ENCODE results near the gene EFEMP2.
"Not testable (repeated sequence)": the region's sequence is repeated elsewhere in the genome, so short reads cannot be mapped to it uniquely, and the experiment has no call there.

EFEMP2 gene

GRCh38 chr11:65855927-65856363 is 16.7 kb downstream of the EFEMP2 start:
- Histone ChIP-seq H3K36me3 (ENCODE audit: insufficient read depth, low read length) (peaks cover 45% of the 10 kb centered on the region), H3K4me1 (ENCODE audit: insufficient read depth, low read length) (peaks cover 19% of the 10 kb centered on the region), H2AFZ (ENCODE audit: low read depth, low read length) (no peak overlapping the region), H3K9me3 (ENCODE audit: low read length) (peaks cover 7% of the 10 kb centered on the region), H3K27me3 (ENCODE audit: insufficient read depth, low read length) (no peaks in the 10 kb centered on the region), H3K4me3 (ENCODE audit: low read length) (peak overlapping the region; percentile 97)

- peaks cover 7% of the 10 kb centered on the region for H3K9me3 ChIP-seq (ENCODE audit: low read length)
- no peak overlapping the region for H3K4me3 ChIP-seq (ENCODE audit: low read length)
- peaks cover 45% of the 10 kb centered on the region for H3K36me3 ChIP-seq (ENCODE audit: insufficient read depth, low read length)
- no peaks in the 10 kb centered on the region for H3K27me3 ChIP-seq (ENCODE audit: insufficient read depth, low read length)
- no peak overlapping the region for H2AFZ ChIP-seq (ENCODE audit: low read depth, low read length)
- peaks cover 17% of the 10 kb centered on the region for H3K4me1 ChIP-seq (ENCODE audit: insufficient read depth, low read length)
These were observed 17.5 kb downstream of the EFEMP2 start for GRCh38 chr11:65854852-65855837.

- H3K27me3 ChIP-seq (ENCODE audit: insufficient read depth, low read length): no peaks in the 10 kb centered on the region
- H3K4me3 ChIP-seq (ENCODE audit: low read length): no peak overlapping the region
- H3K36me3 ChIP-seq (ENCODE audit: insufficient read depth, low read length): peaks cover 45% of the 10 kb centered on the region
- H3K4me1 ChIP-seq (ENCODE audit: insufficient read depth, low read length): peaks cover 17% of the 10 kb centered on the region
- H2AFZ ChIP-seq (ENCODE audit: low read depth, low read length): no peak overlapping the region
- peaks cover 7% of the 10 kb centered on the region for H3K9me3 ChIP-seq (ENCODE audit: low read length)
These were observed 18.4 kb downstream of the EFEMP2 start for GRCh38 chr11:65854161-65854592.

GRCh38 chr11:65853246-65853979 is 19.2 kb downstream of the EFEMP2 start:
- Histone ChIP-seq H3K9me3 (ENCODE audit: low read length) (peaks cover 7% of the 10 kb centered on the region), H2AFZ (ENCODE audit: low read depth, low read length) (no peak overlapping the region), H3K36me3 (ENCODE audit: insufficient read depth, low read length) (peaks cover 45% of the 10 kb centered on the region), H3K27me3 (ENCODE audit: insufficient read depth, low read length) (no peaks in the 10 kb centered on the region), H3K4me3 (ENCODE audit: low read length) (no peak overlapping the region), H3K4me1 (ENCODE audit: insufficient read depth, low read length) (peaks cover 11% of the 10 kb centered on the region)

GRCh38 chr11:65852508-65853245 is 19.9 kb downstream of the EFEMP2 start:
- H3K27me3 ChIP-seq (ENCODE audit: insufficient read depth, low read length): no peaks in the 10 kb centered on the region
- peaks cover 45% of the 10 kb centered on the region for H3K36me3 ChIP-seq (ENCODE audit: insufficient read depth, low read length)
- H2AFZ ChIP-seq (ENCODE audit: low read depth, low read length): no peak overlapping the region
- no peak overlapping the region for H3K4me3 ChIP-seq (ENCODE audit: low read length)
- H3K9me3 ChIP-seq (ENCODE audit: low read length): peaks cover 7% of the 10 kb centered on the region
- peaks cover 11% of the 10 kb centered on the region for H3K4me1 ChIP-seq (ENCODE audit: insufficient read depth, low read length)

GRCh38 chr11:65851811-65852507 is 20.6 kb downstream of the EFEMP2 start:
- Histone ChIP-seq H2AFZ (ENCODE audit: low read depth, low read length) (no peak overlapping the region), H3K27me3 (ENCODE audit: insufficient read depth, low read length) (no peaks in the 10 kb centered on the region), H3K9me3 (ENCODE audit: low read length) (peaks cover 7% of the 10 kb centered on the region), H3K4me1 (ENCODE audit: insufficient read depth, low read length) (peaks cover 11% of the 10 kb centered on the region), H3K36me3 (ENCODE audit: insufficient read depth, low read length) (peaks cover 45% of the 10 kb centered on the region), H3K4me3 (ENCODE audit: low read length) (no peak overlapping the region)

GRCh38 chr11:65851083-65851579 is 21.5 kb downstream of the EFEMP2 start:
- H3K9me3 ChIP-seq (ENCODE audit: low read length): peaks cover 7% of the 10 kb centered on the region
- H2AFZ ChIP-seq (ENCODE audit: low read depth, low read length): no peak overlapping the region
- peaks cover 4% of the 10 kb centered on the region for H3K4me1 ChIP-seq (ENCODE audit: insufficient read depth, low read length)
- H3K27me3 ChIP-seq (ENCODE audit: insufficient read depth, low read length): no peaks in the 10 kb centered on the region
- H3K4me3 ChIP-seq (ENCODE audit: low read length): no peak overlapping the region
- peaks cover 40% of the 10 kb centered on the region for H3K36me3 ChIP-seq (ENCODE audit: insufficient read depth, low read length)

GRCh38 chr11:65850217-65851082 is 22.1 kb downstream of the EFEMP2 start:
- Histone ChIP-seq H2AFZ (ENCODE audit: low read depth, low read length) (no peak overlapping the region), H3K4me3 (ENCODE audit: low read length) (no peak overlapping the region), H3K9me3 (ENCODE audit: low read length) (peaks cover 7% of the 10 kb centered on the region), H3K4me1 (ENCODE audit: insufficient read depth, low read length) (no peaks in the 10 kb centered on the region), H3K27me3 (ENCODE audit: insufficient read depth, low read length) (no peaks in the 10 kb centered on the region), H3K36me3 (ENCODE audit: insufficient read depth, low read length) (peaks cover 33% of the 10 kb centered on the region)

- H3K27me3 ChIP-seq (ENCODE audit: insufficient read depth, low read length): no peaks in the 10 kb centered on the region
- peaks cover 27% of the 10 kb centered on the region for H3K36me3 ChIP-seq (ENCODE audit: insufficient read depth, low read length)
- H3K4me1 ChIP-seq (ENCODE audit: insufficient read depth, low read length): no peaks in the 10 kb centered on the region
- H2AFZ ChIP-seq (ENCODE audit: low read depth, low read length): no peak overlapping the region
- no peak overlapping the region for H3K4me3 ChIP-seq (ENCODE audit: low read length)
- H3K9me3 ChIP-seq (ENCODE audit: low read length): peaks cover 7% of the 10 kb centered on the region
These were observed 22.8 kb downstream of the EFEMP2 start for GRCh38 chr11:65849771-65850216.

- Histone ChIP-seq H2AFZ (ENCODE audit: low read depth, low read length) (no peak overlapping the region), H3K4me1 (ENCODE audit: insufficient read depth, low read length) (no peaks in the 10 kb centered on the region), H3K9me3 (ENCODE audit: low read length) (peaks cover 7% of the 10 kb centered on the region), H3K4me3 (ENCODE audit: low read length) (no peak overlapping the region), H3K36me3 (ENCODE audit: insufficient read depth, low read length) (peaks cover 22% of the 10 kb centered on the region), H3K27me3 (ENCODE audit: insufficient read depth, low read length) (no peaks in the 10 kb centered on the region)
These were observed 23.2 kb downstream of the EFEMP2 start for GRCh38 chr11:65849366-65849765.

GRCh38 chr11:65848693-65849092 is 23.9 kb downstream of the EFEMP2 start:
- not testable (repeated sequence) for H3K4me1 ChIP-seq (ENCODE audit: insufficient read depth, low read length); H2AFZ ChIP-seq (ENCODE audit: low read depth, low read length); H3K9me3 ChIP-seq (ENCODE audit: low read length); H3K27me3 ChIP-seq (ENCODE audit: insufficient read depth, low read length); H3K4me3 ChIP-seq (ENCODE audit: low read length)
- H3K36me3 ChIP-seq (ENCODE audit: insufficient read depth, low read length): peaks cover 16% of the 10 kb centered on the region
